ENCODE measurements around the gene SLC6A18. TPM values are rescaled to one million over a fixed set of nuclear protein-coding genes. Genes with fewer than 3 reads are reported as not detected.
A peak's percentile ranks its signal among the peaks of the same experiment; 100 is the strongest.

SLC6A18 gene
- total and polyA plus RNA-seq, 5 experiments from 2014 or later: not detected

- DNase-seq: no peak
- POLR2A ChIA-PET: interaction anchor here (1.0 to 4.5 kb wide), 2 partner anchors 21 to 23 kb away, joined by 3 to 38 read pairs; no protein-coding TSS in a partner anchor
- H3K36me3 Mint-ChIP-seq: no peaks in the 10 kb centered on the region
- H3K27me3 Mint-ChIP-seq: peaks cover 1 to 8% (median 2%) of the 10 kb centered on the region in 5 donors
- ATAC-seq: no peak
- no peaks in the 10 kb centered on the region for H3K9me3 Mint-ChIP-seq
- peaks cover under 1 to 10% (median 4%) of the 10 kb centered on the region in 4 donors for H3K4me1 Mint-ChIP-seq
- peak overlapping the region in 6 of 10 donors; percentile 34 to 76 (median 63) for H3K4me3 Mint-ChIP-seq
- H3K27ac Mint-ChIP-seq: no peak overlapping the region
These were observed 68.4 kb downstream of the SLC6A18 start for GRCh38 chr5:1293416-1294205.

GRCh38 chr5:1294206-1294834 is 69.1 kb downstream of the SLC6A18 start:
- peak overlapping the region in 2 of 10 donors; percentile 36 to 66 for H3K4me3 Mint-ChIP-seq
- H3K9me3 Mint-ChIP-seq: no peaks in the 10 kb centered on the region
- peaks cover 0 to 8% (median 0%) of the 10 kb centered on the region in 5 donors for H3K27me3 Mint-ChIP-seq
- peaks cover 0 to 10% (median 8%) of the 10 kb centered on the region in 4 donors for H3K4me1 Mint-ChIP-seq
- H3K36me3 Mint-ChIP-seq: no peaks in the 10 kb centered on the region
- POLR2A ChIA-PET: interaction anchor here (0.9 to 4.5 kb wide), 4 partner anchors 21 to 91 kb away, joined by 3 to 38 read pairs (median 4); partner anchors contain the start of gene CLPTM1L
- H3K27ac Mint-ChIP-seq: no peak overlapping the region
- DNase-seq: no peak
- ATAC-seq: peak; percentile 8 to 20

GRCh38 chr5:1294835-1295649 is 69.9 kb downstream of the SLC6A18 start, which contains the start of gene TERT:
Gene TERT, minus strand, starts transcription at chr5:1295068. Its CDS starts 79 bp downstream, at chr5:1294989.
- Mint-ChIP-seq H3K27me3 (peaks cover 0 to 8% (median 0%) of the 10 kb centered on the region in 5 donors), H3K36me3 (no peaks in the 10 kb centered on the region), H3K4me1 (peaks cover 0 to 14% (median 8%) of the 10 kb centered on the region in 4 donors), H3K27ac (no peak within 1 kb of the TSS), H3K9me3 (no peaks in the 10 kb centered on the region), H3K4me3 (peak within 1 kb of the TSS; percentile 30 to 66 (median 48))
- ATAC-seq: peak; percentile 77 to 88
- POLR2A ChIA-PET: interaction anchor here (0.9 to 4.5 kb wide), 4 partner anchors 20 to 90 kb away, joined by 3 to 38 read pairs (median 4); partner anchors contain the start of gene CLPTM1L
- DNase-seq: peak; percentile 39 to 86 (median 60)

GRCh38 chr5:1295650-1296037 is 70.5 kb downstream of the SLC6A18 start:
- no peak for ATAC-seq
- POLR2A ChIA-PET: interaction anchor here (0.9 to 4.5 kb wide), 3 partner anchors 19 to 89 kb away, joined by 3 to 38 read pairs (median 4); partner anchors contain the start of gene CLPTM1L

More at GRCh38 chr5:1295650-1296037, 70.5 kb downstream of the SLC6A18 start:
- Mint-ChIP-seq H3K27me3 (peaks cover 0 to 8% (median 0%) of the 10 kb centered on the region in 5 donors), H3K27ac (no peak overlapping the region), H3K4me1 (peaks cover 0 to 14% (median 8%) of the 10 kb centered on the region in 4 donors), H3K9me3 (no peaks in the 10 kb centered on the region), H3K36me3 (no peaks in the 10 kb centered on the region), H3K4me3 (peak overlapping the region; percentile 30 to 59 (median 43))
- no peak for DNase-seq

Other genes with a start within 250 kb of the SLC6A18 start
- not detected for gene NKD2, start 216.6 kb upstream of the SLC6A18 start, total RNA-seq
- gene NKD2, start 216.6 kb upstream of the SLC6A18 start, polyA plus RNA-seq: under 1 TPM in 1 of 3 donors, not detected in 2; 0.14 TPM
- 10 to 100 TPM; 60.0 to 68.3 TPM for gene SLC12A7, start 113.3 kb upstream of the SLC6A18 start, total RNA-seq
- 10 to 100 TPM in 1 of 3 donors, 1 to 10 TPM in 2; 7.3 to 25.4 (median 8.5) TPM for gene SLC12A7, start 113.3 kb upstream of the SLC6A18 start, polyA plus RNA-seq
- not detected for gene SLC6A19, start 23.8 kb upstream of the SLC6A18 start, total RNA-seq
- gene SLC6A19, start 23.8 kb upstream of the SLC6A18 start, polyA plus RNA-seq: not detected
- gene TERT, start 69.7 kb downstream of the SLC6A18 start, total RNA-seq: under 1 TPM in 1 of 2 experiments, not detected in 1; 0.14 TPM
- gene TERT, start 69.7 kb downstream of the SLC6A18 start, polyA plus RNA-seq: under 1 TPM in 1 of 3 donors, not detected in 2; 0.12 TPM
- 10 to 100 TPM; 67.2 to 70.1 TPM for gene CLPTM1L, start 119.7 kb downstream of the SLC6A18 start, total RNA-seq
- 10 to 100 TPM; 24.9 to 66.4 (median 49.7) TPM for gene CLPTM1L, start 119.7 kb downstream of the SLC6A18 start, polyA plus RNA-seq
- gene SLC6A3, start 220.1 kb downstream of the SLC6A18 start, total RNA-seq: under 1 TPM; 0.08 to 0.27 TPM
- under 1 TPM in 1 of 3 donors, not detected in 2; 0.09 TPM for gene SLC6A3, start 220.1 kb downstream of the SLC6A18 start, polyA plus RNA-seq